Heart right ventricle (tissue), 16 donors: ENCODE measurements around the gene SPDYE4. TPM values are rescaled to one million over a fixed set of nuclear protein-coding genes. Genes with fewer than 3 reads are reported as not detected.

Experiments
- ATAC-seq, 8 donors: fragments of 200-7000 bp; cut with Tn5 transposase; one replicate each; pipeline ENCODE4 v1.9.1; 2020; ENCODE audit warnings: mild to moderate bottlenecking in 8 of 8, moderate library complexity in 8 of 8, moderate number of reproducible peaks in 1 of 8
- DNase-seq, 2 donors: peaks; one replicate each; pipeline ENCODE4 v3.0.0-alpha.2; 2020
- H3K27ac ChIP-seq, 10 donors: fragments of 200-600 bp; sonication (generic) in 2 of 10; one replicate each; pipeline versions ENCODE4 v1.5.0 to v1.8.0; 2020 to 2022; ENCODE audit warnings: mild to moderate bottlenecking in 3 of 10
- H3K27me3 ChIP-seq, 7 donors: fragments of 200-600 bp; one replicate each; pipeline ENCODE4 v1.8.0; 2021 to 2022; ENCODE audit warnings: mild to moderate bottlenecking in 2 of 7
- H3K36me3 ChIP-seq, 9 donors: fragments of 200-600 bp; sonication (generic) in 1 of 9; one replicate each; pipeline versions ENCODE4 v1.5.0 to v1.8.0; 2020 to 2022; ENCODE audit warnings: mild to moderate bottlenecking in 2 of 9
- H3K4me1 ChIP-seq, 9 donors: fragments of 200-600 bp; sonication (generic) in 1 of 9; one replicate each; pipeline versions ENCODE4 v1.5.0 to v1.8.0; 2020 to 2022; ENCODE audit warnings: mild to moderate bottlenecking in 4 of 9
- H3K4me3 ChIP-seq, 10 donors: fragments of 200-600 bp; sonication (generic) in 2 of 10; one replicate each; pipeline versions ENCODE4 v1.5.0 to v1.8.0; 2020 to 2022; ENCODE audit warnings: mild to moderate bottlenecking in 7 of 10, moderate library complexity in 2 of 10
- H3K9me3 ChIP-seq, 11 donors: fragments of 200-600 bp in 10 of 11; sonication (generic) in 2 of 11; one replicate each; pipeline versions ENCODE4 v1.5.0 to v1.8.0; 2013 to 2022; ENCODE audit warnings: mild to moderate bottlenecking in 2 of 11, control low read depth in 1 of 11, moderate library complexity in 1 of 11
- CTCF ChIP-seq, 9 donors: fragments of 200-600 bp; sonication (generic) in 2 of 9; IDR thresholded peaks; one replicate each; pipeline versions ENCODE4 v1.5.0 to v1.8.0; 2021 to 2022; ENCODE audit warnings: antibody characterized with exemption in 9 of 9, mild to moderate bottlenecking in 5 of 9, moderate library complexity in 1 of 9
- WGBS, 2 donors: extraction: QIAGEN DNeasy Blood & Tissue Kit; methylation state at CpG; one replicate each; pipeline ENCODE4 v1.1.7; 2013; ENCODE audit warnings: inconsistent platforms in 1 of 2; 5-methylcytosine and 5-hydroxymethylcytosine counted together
- intact Hi-C, 10 donors: fragments of 100-400 bp; cut with DNase I; formaldehyde crosslinking; loops; one replicate each; pipeline versions ENCODE4 v1.11.1 to v1.14.2; 2022
- polyA plus RNA-seq, 2 donors: library from polyadenylated mRNA; stranded (reverse); fragments of 200-250 nt; gene quantifications; one replicate each; pipeline ENCODE4 v1.2.3, GENCODE V29; 2013
- total RNA-seq, 10 donors: library from RNA; stranded (reverse); fragmentation: NEBNext Ultra II Directional in 3 of 10; extraction: Animal tissue kit (Norgen Biotek cat#: 25700) in 3 of 10; gene quantifications; one replicate each; pipeline versions ENCODE4 v1.2.1 to v1.2.4, GENCODE V29; 2021 to 2023
- donor health status: Arrhythmogenic right ventricular cardiomyopathy.
- donor health status: ischemic (EF 13 %, LVEDD 7.1; RV severe dilation, severe dysfunction).
- donor health status: healthy with polysubstance abuse.
- donor health status: DM: no; HTN: yes; CAD: no.
- donor health status: DM: no; HTN: no; CAD: no.
- donor health status: ischemic (EF 25% LVEDD 6.9; RV normal size, moderate dysfunction).
- donor health status: ischemic (EF 25% LVEDD 5.7; RV mildly dilated, moderate dysfunction).
- donor health status: healthy.
- donor health status: DM: yes; HTN: yes; CAD: no.
- donor health status: Ischemic cardiomyopathy.
- donor health status: ischemic (EF 35%, LVEDD 5.7; RV mildly dilated, moderate dysfunction).
- donor health status: nonischemic (EF 11% LVEDD 7.7; RV severe dilation, severe dysfunction).
- donor health status: DM: yes; HTN: yes; CAD: no.
- donor health status: PGD.
- donor health status: ischemic (EF 29% LVEDD 5.4; RV normal size, mild dysfunction).
- donor health status: nonischemic (EF 23%, LVEDD 6.1; RV moderate dilation, normal function).

The SPDYE4 gene
- total and polyA plus RNA-seq, 12 donors, result not detected

GRCh38 chr17:8744086-8744785 is 14.1 kb downstream of the SPDYE4 start:
- WGBS, 2 donors, result 56 to 58% methylated on average over 15 of the region's 15 CpGs
- no peak for DNase-seq
- intact Hi-C loops, result loop anchor here in 5 of 10 donors (5.0 to 10.0 kb wide), 5 partner anchors 109 to 489 kb away; partner anchors contain the start of gene MYH10 (in 1 of the 5)
- Histone ChIP-seq H3K4me1 (peaks cover 0 to 14% (median 5%) of the 10 kb centered on the region in 9 donors), H3K27me3 (peaks cover 0 to 4% (median 0%) of the 10 kb centered on the region in 7 donors), H3K36me3 (no peaks in the 10 kb centered on the region), H3K4me3 (no peak overlapping the region), H3K27ac (no peak overlapping the region), H3K9me3 (no peaks in the 10 kb centered on the region)
- ATAC-seq, result no peak
- no peak for TF ChIP-seq CTCF (IDR thresholded peaks at IDR 0.05)

- 71 to 79% methylated on average over 8 of the region's 8 CpGs for WGBS, 2 donors
- H3K36me3 ChIP-seq, result no peaks in the 10 kb centered on the region
- peaks cover 0 to 14% (median 5%) of the 10 kb centered on the region in 9 donors for H3K4me1 ChIP-seq
- no peaks in the 10 kb centered on the region for H3K9me3 ChIP-seq
- TF ChIP-seq CTCF (IDR thresholded peaks at IDR 0.05), result no peak
- no peak overlapping the region for H3K27ac ChIP-seq
- intact Hi-C loops, result loop anchor here in 5 of 10 donors (5.0 to 10.0 kb wide), 5 partner anchors 108 to 488 kb away; partner anchors contain the start of gene MYH10 (in 1 of the 5)
- H3K27me3 ChIP-seq, result peaks cover 0 to 4% (median 0%) of the 10 kb centered on the region in 7 donors
- no peak overlapping the region for H3K4me3 ChIP-seq
- ATAC-seq (no peak), DNase-seq (no peak)
Observed at GRCh38 chr17:8742819-8743218, 15.5 kb downstream of the SPDYE4 start.

GRCh38 chr17:8742274-8742673 is 16.1 kb downstream of the SPDYE4 start:
- TF ChIP-seq CTCF (IDR thresholded peaks at IDR 0.05), result no peak
- Histone ChIP-seq H3K9me3 (no peaks in the 10 kb centered on the region), H3K4me3 (no peak overlapping the region), H3K27ac (no peak overlapping the region), H3K27me3 (peaks cover 0 to 4% (median 0%) of the 10 kb centered on the region in 7 donors), H3K4me1 (peaks cover 0 to 14% (median 5%) of the 10 kb centered on the region in 9 donors), H3K36me3 (no peaks in the 10 kb centered on the region)
- WGBS, 2 donors, result 93 to 97% methylated on average over 5 of the region's 5 CpGs
- DNase-seq (no peak), ATAC-seq (no peak)
- intact Hi-C loops, result loop anchor here in 5 of 10 donors (5.0 to 10.0 kb wide), 5 partner anchors 107 to 487 kb away; partner anchors contain the start of gene MYH10 (in 1 of the 5)

GRCh38 chr17:8741771-8742170 is 16.6 kb downstream of the SPDYE4 start:
- no peak for TF ChIP-seq CTCF (IDR thresholded peaks at IDR 0.05)
- no peak for ATAC-seq
- intact Hi-C loops, result loop anchor here in 5 of 10 donors (5.0 to 10.0 kb wide), 5 partner anchors 107 to 487 kb away; partner anchors contain the start of gene MYH10 (in 1 of the 5)
- 68% methylated on average over 4 of the region's 4 CpGs for WGBS, 2 donors
- Histone ChIP-seq H3K27ac (no peak overlapping the region), H3K36me3 (no peaks in the 10 kb centered on the region), H3K4me1 (peaks cover 0 to 14% (median 5%) of the 10 kb centered on the region in 9 donors), H3K9me3 (no peaks in the 10 kb centered on the region), H3K27me3 (peaks cover 0 to 4% (median 0%) of the 10 kb centered on the region in 7 donors), H3K4me3 (no peak overlapping the region)
- no peak for DNase-seq
